GM13976 (cell line): Measurements from ENCODE around the gene MRPL42.

ENCODE experiments used
- DNase-seq: peaks from one replicate; pipeline ENCODE4 v3.0.0; 2012; ENCODE audit warnings: low spot score
- in situ Hi-C: fragments of 300-500 bp; cut with MboI; formaldehyde crosslinking; loops from one replicate; pipeline ENCODE4 v1.12.0; 2022; ENCODE audit warnings: low sequenced_read_pairs, mixed read lengths, inconsistent platforms; ENCODE audit not compliant: unreplicated experiment
- TF ChIP-seq, protein P1 (sequence below): IDR thresholded peaks from 2 replicates; pipeline ENCODE4 v1.5.1; 2012; ENCODE audit warnings: borderline replicate concordance, mild to moderate bottlenecking; ENCODE audit not compliant: insufficient read depth; ENCODE audit errors: extremely low read depth, missing control alignments, control extremely low read depth

The MRPL42 gene

DNA sequence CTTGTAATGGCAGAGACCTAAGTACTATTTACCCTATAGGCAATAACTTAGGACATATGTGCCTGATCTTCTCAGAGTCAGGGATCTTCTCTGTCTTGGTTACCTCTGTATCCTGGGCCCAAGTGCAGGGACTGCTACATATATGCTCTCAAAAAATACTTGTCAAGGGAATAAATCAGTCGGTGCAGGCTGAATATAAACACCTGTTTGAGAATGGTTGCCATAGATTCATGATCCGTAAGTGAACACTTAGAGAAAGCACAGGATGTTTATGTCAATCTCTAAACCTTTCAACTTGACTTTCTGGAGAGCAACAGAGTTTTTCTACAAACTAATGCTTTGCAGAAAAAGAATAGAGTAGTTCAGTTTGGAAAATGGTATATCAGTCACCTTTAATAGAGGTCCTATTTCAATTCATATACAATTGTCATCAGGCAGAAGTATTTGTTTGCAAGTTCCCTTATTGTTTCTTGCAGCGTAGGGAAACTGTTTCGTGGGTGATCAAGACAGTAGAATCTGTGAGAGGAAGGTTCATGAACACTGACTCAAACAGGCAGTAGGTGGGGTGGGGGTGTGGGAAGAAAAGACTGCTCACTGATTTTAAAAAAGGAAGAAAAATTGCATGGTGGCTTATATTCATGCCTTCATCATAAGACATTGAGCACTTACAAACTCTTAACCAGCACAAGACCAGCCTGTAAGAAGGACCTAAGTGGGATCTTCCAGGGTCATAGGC is 19.6 kb upstream of the MRPL42 start:
- peak; percentile 41 for DNase-seq
- in situ Hi-C loops, result no loop called here
- TF ChIP-seq, protein P1, sequence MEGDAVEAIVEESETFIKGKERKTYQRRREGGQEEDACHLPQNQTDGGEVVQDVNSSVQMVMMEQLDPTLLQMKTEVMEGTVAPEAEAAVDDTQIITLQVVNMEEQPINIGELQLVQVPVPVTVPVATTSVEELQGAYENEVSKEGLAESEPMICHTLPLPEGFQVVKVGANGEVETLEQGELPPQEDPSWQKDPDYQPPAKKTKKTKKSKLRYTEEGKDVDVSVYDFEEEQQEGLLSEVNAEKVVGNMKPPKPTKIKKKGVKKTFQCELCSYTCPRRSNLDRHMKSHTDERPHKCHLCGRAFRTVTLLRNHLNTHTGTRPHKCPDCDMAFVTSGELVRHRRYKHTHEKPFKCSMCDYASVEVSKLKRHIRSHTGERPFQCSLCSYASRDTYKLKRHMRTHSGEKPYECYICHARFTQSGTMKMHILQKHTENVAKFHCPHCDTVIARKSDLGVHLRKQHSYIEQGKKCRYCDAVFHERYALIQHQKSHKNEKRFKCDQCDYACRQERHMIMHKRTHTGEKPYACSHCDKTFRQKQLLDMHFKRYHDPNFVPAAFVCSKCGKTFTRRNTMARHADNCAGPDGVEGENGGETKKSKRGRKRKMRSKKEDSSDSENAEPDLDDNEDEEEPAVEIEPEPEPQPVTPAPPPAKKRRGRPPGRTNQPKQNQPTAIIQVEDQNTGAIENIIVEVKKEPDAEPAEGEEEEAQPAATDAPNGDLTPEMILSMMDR, result no peak

DNA sequence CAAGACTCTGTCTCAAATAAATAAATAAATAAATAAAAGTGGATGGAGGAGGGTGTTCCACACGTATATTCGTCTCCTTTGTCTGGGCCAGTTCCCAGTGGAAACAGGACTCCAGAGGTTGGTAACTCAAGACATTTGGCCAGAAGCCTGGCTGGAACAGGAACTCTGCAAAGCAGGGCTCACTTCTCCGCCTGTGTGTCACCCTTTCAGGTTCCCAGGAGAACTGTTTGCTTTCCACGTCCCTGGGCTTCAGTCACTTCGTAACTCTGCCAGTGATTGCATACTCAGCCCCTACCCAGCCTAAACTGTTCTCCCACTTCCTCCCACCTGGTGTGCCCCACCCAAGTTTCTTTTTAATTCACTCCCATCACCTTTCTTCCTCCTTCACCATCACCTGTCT is 18.5 kb upstream of the MRPL42 start:
- TF ChIP-seq, protein P1, result no peak
- in situ Hi-C loops, result no loop called here
- no peak for DNase-seq

DNA sequence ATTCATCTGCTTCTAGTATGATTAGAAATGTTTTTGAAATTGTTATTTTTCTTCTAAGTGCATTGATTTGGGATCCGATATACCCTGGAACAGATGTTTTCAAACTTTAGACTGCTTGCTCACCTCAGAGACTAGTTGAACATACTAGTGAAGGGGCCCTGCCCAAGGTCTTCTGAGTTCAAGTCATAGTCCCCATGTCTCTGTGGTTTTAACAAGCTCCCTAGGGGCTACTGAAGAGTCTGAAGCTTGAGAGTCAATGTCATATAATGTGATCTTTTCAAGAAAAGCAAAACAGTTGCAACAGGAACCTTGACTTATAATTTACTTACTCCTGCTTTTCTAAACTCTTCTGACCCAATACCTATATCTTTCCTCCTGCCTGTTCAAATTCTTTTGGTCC is 18.0 kb upstream of the MRPL42 start:
- DNase-seq, result peak; percentile 50
- in situ Hi-C loops, result no loop called here
- TF ChIP-seq, protein P1, result no peak

GRCh38 chr12:93451423-93452158 is 15.7 kb upstream of the MRPL42 start:
- TF ChIP-seq, protein P1, result no peak
- no peak for DNase-seq
- in situ Hi-C loops, result no loop called here

GRCh38 chr12:93453633-93454032 is 13.7 kb upstream of the MRPL42 start:
- DNase-seq, result no peak
- in situ Hi-C loops, result no loop called here
- TF ChIP-seq, protein P1, result no peak

- in situ Hi-C loops, result no loop called here
- TF ChIP-seq, protein P1, result no peak
- no peak for DNase-seq
Measured at GRCh38 chr12:93456077-93456476, 11.2 kb upstream of the MRPL42 start.
